GM12878 (cell line): ENCODE results near the gene ITGA11. TPM values are rescaled to one million over a fixed set of nuclear protein-coding genes. Genes with fewer than 3 reads are reported as not detected.

ENCODE experiments used
- ATAC-seq: fragments of 200-7000 bp; cut with Tn5 transposase; 3 replicates; pipeline ENCODE4 v1.9.1; 2020; ENCODE audit warnings: mild to moderate bottlenecking, moderate library complexity
- BruUV-seq: library from RNA; stranded (reverse); fragments of 400-500 nt; replicated peaks from 2 replicates; lab custom pipeline; 2021; lab: Mats Ljungman, UMichigan
- CTCF ChIA-PET: fragments of 300-600 bp; sonication (Branson Sonifier 250); formaldehyde crosslinking; extraction: SDS; loops from one replicate; lab custom pipeline; 2021; ENCODE audit warnings: inconsistent platforms; lab: Yijun Ruan, JAX
- POLR2A ChIA-PET: fragments of 350-600 bp; formaldehyde crosslinking; extraction: SDS; loops from one replicate; lab custom pipeline; 2021; ENCODE audit warnings: inconsistent platforms; lab: Charles Lee
- RAD21 ChIA-PET: fragments of 300-600 bp; sonication (Branson Sonifier 250); formaldehyde crosslinking; loops from one replicate; lab custom pipeline; 2023; ENCODE audit warnings: antibody characterized with exemption; ENCODE audit not compliant: unreplicated experiment; lab: Charles Lee
- SMC1A ChIA-PET: fragments of 300-600 bp; sonication (Branson Sonifier 250); formaldehyde crosslinking; loops from one replicate; lab custom pipeline; 2023; ENCODE audit not compliant: unreplicated experiment, uncharacterized antibody; lab: Charles Lee
- DNase-seq: peaks from one replicate; pipeline ENCODE4 v3.0.0-alpha.2; 2011; ENCODE audit warnings: low read depth, low spot score
- FAIRE-seq: peaks from 3 replicates; lab custom pipeline; 2011; peaks lifted over from hg19 to GRCh38; lab: Jason Lieb, UNC
- H2AFZ ChIP-seq: 2 replicates; pipeline ENCODE4 v1.6.0; 2011; ENCODE audit warnings: low read depth, low read length, control low read depth; ENCODE audit not compliant: control insufficient read depth
- H3K27ac ChIP-seq: 2 replicates; pipeline ENCODE4 v1.5.1; 2011; ENCODE audit warnings: control low read depth; ENCODE audit not compliant: control insufficient read depth, insufficient read depth
- H3K27me3 ChIP-seq, 2 experiments: replicated peaks in 1 of 2; 2 replicates each; pipeline versions ENCODE4 v1.6.0 to v1.6.1; 2011; ENCODE audit warnings: low read length in 1 of 2; ENCODE audit not compliant: control insufficient read depth in 2 of 2, insufficient read depth in 2 of 2
- H3K36me3 ChIP-seq, 2 experiments: 2 replicates each; pipeline ENCODE4 v1.5.1; 2011; ENCODE audit warnings: low read length in 1 of 2; ENCODE audit not compliant: control insufficient read depth in 2 of 2, insufficient read depth in 2 of 2
- H3K4me1 ChIP-seq: 2 replicates; pipeline ENCODE4 v1.6.1; 2011; ENCODE audit warnings: mild to moderate bottlenecking, low read length, moderate library complexity, mixed read lengths; ENCODE audit not compliant: control insufficient read depth, insufficient read depth
- H3K4me2 ChIP-seq: 2 replicates; pipeline ENCODE4 v1.6.0; 2011; ENCODE audit warnings: control low read depth; ENCODE audit not compliant: control insufficient read depth, insufficient read depth
- H3K4me3 ChIP-seq: fragments of 200-600 bp; sonication (generic); 2 replicates; pipeline ENCODE4 v1.5.1; 2016
- H3K79me2 ChIP-seq: 2 replicates; pipeline ENCODE4 v1.6.0; 2011; ENCODE audit warnings: low read length; ENCODE audit not compliant: control insufficient read depth, insufficient read depth
- H3K9ac ChIP-seq: 2 replicates; pipeline ENCODE4 v1.8.0; 2011; ENCODE audit warnings: low read length, control low read depth, mixed read lengths; ENCODE audit not compliant: control insufficient read depth, insufficient read depth
- H3K9me3 ChIP-seq: replicated peaks from 3 replicates; pipeline ENCODE4 v1.5.1; 2011; ENCODE audit warnings: mild to moderate bottlenecking, low read length; ENCODE audit not compliant: control insufficient read depth, insufficient read depth
- H4K20me1 ChIP-seq: 2 replicates; pipeline ENCODE4 v1.6.0; 2011; ENCODE audit not compliant: control insufficient read depth, insufficient read depth
- ATF2 ChIP-seq: IDR thresholded peaks from 2 replicates; pipeline ENCODE4 v1.6.1; 2012; ENCODE audit warnings: low read length, inconsistent platforms
- KLF5 ChIP-seq: fragments of 450-650 bp; IDR thresholded peaks from 2 replicates; pipeline ENCODE4 v1.6.1; 2014; ENCODE audit warnings: mild to moderate bottlenecking; ENCODE audit not compliant: partially characterized antibody
- MTA3 ChIP-seq: IDR thresholded peaks from 2 replicates; pipeline ENCODE4 v1.6.1; 2012; ENCODE audit warnings: low read length, inconsistent platforms, borderline replicate concordance
- MXI1 ChIP-seq: fragments of 150-350 bp; IDR thresholded peaks from 2 replicates; pipeline ENCODE4 v1.6.1; 2011; ENCODE audit warnings: low read depth, mild to moderate bottlenecking, inconsistent platforms, low read length, improper control_type of control experiment
- NFYA ChIP-seq: IDR thresholded peaks from 2 replicates; pipeline ENCODE4 v1.6.1; 2011; ENCODE audit warnings: low read depth, mild to moderate bottlenecking, low read length, improper control_type of control experiment, borderline replicate concordance
- RB1 ChIP-seq: fragments of 450-650 bp; formaldehyde crosslinking; IDR thresholded peaks from 2 replicates; pipeline ENCODE4 v1.6.1; 2017; ENCODE audit warnings: mild to moderate bottlenecking, borderline replicate concordance
- SUZ12 ChIP-seq: fragments of 200-600 bp; sonication (generic); IDR thresholded peaks from one replicate; pipeline ENCODE4 v1.6.1; 2018; ENCODE audit warnings: antibody characterized with exemption, mild to moderate bottlenecking; ENCODE audit not compliant: unreplicated experiment
- USF1 ChIP-seq: IDR thresholded peaks from 2 replicates; pipeline ENCODE4 v1.6.1; 2011; ENCODE audit warnings: borderline replicate concordance, low read depth, mild to moderate bottlenecking, moderate library complexity, mixed read lengths, low read length; ENCODE audit not compliant: insufficient read depth; ENCODE audit errors: extremely low read length
- USF2 ChIP-seq: IDR thresholded peaks from 2 replicates; pipeline ENCODE4 v1.6.1; 2011; ENCODE audit warnings: low read depth, low read length, improper control_type of control experiment, borderline replicate concordance
- WGBS: methylation state at CpG from one replicate; pipeline ENCODE4 v1.1.6; 2016; ENCODE audit warnings: low lambda C conversion rate; ENCODE audit not compliant: insufficient replicate concordance, insufficient coverage; ENCODE audit errors: missing lambda C conversion rate; 5-methylcytosine and 5-hydroxymethylcytosine counted together
- in situ Hi-C: fragments of 300-500 bp; cut with MboI; formaldehyde crosslinking; loops from 9 replicates; pipeline ENCODE4 v1.14.3; 2018; ENCODE audit warnings: mixed read lengths
- intact Hi-C: fragments of 100-400 bp; cut with micrococcal nuclease; formaldehyde crosslinking; loops from one replicate; pipeline ENCODE4 v1.14.2; 2022; ENCODE audit not compliant: unreplicated experiment
- polyA plus RNA-seq, 11 experiments: library from polyadenylated mRNA; depleted of rRNA in 4 of 11; unstranded in 6 of 11; stranded (reverse) in 5 of 11; fragments of >200 nt; fragmentation: Nextera tagmentation in 4 of 11; fragmentation: Illumina TruSeq in 1 of 11; extraction: Ambion mirVana in 4 of 11; extraction: Trizol in 1 of 11; gene quantifications; 1 replicate in 1 of 11; 2 replicates in 10 of 11; pipeline versions ENCODE4 v1.2.1 to v1.2.3, GENCODE V29; 2011 to 2016; ENCODE audit warnings: inconsistent platforms in 2 of 11, missing spikeins in 2 of 11, low read depth in 1 of 11
- total RNA-seq, 4 experiments: library from RNA; depleted of rRNA in 3 of 4; stranded (reverse); fragments of >200 nt in 3 of 4; fragmentation: Illumina TruSeq in 1 of 4; extraction: Trizol in 1 of 4; gene quantifications; 2 replicates each; pipeline versions ENCODE4 v1.2.1 to v1.2.3, GENCODE V29; 2013 to 2021

Gene ITGA11
- total and polyA plus RNA-seq, 10 of the 15 experiments (the other 5 are each of a cell fraction or from before 2014, with no cell fraction given), result under 0.01 to 0.36 (median 0.13) TPM; not detected in 1

- Histone ChIP-seq H3K4me1 (no peaks in the 10 kb centered on the region), H3K9ac (no peak overlapping the region), H3K79me2 (no peaks in the 10 kb centered on the region), H3K4me2 (no peak overlapping the region), H3K27me3 (peaks cover 0 to 3% of the 10 kb centered on the region in 2 experiments; a peak in 2 of 4 replicates), H3K9me3 (no peaks in the 10 kb centered on the region), H3K4me3 (no peak overlapping the region), H4K20me1 (no peaks in the 10 kb centered on the region), H2AFZ (no peak overlapping the region), H3K36me3 (no peaks in the 10 kb centered on the region), H3K27ac (no peak overlapping the region)
- ATAC-seq, result no peak
- POLR2A ChIA-PET, result no interaction called here
- intact Hi-C loops (no loop called here), in situ Hi-C loops (no loop called here)
- DNase-seq, result no peak
- SMC1A ChIA-PET, result no interaction called here
- no peak for TF ChIP-seq RB1
- no peak for TF ChIP-seq USF2
- no peak for TF ChIP-seq USF1
- TF ChIP-seq ATF2, result no peak
- TF ChIP-seq KLF5, result no peak
- TF ChIP-seq MTA3, result no peak
- no peak for TF ChIP-seq NFYA
- no peak for TF ChIP-seq MXI1
- TF ChIP-seq SUZ12, result no peak
- BruUV-seq, result no TSS peak
- CTCF ChIA-PET, result no interaction called here
- no peak for FAIRE-seq
- whole genome bisulfite sequencing, result 15% methylated on average over 5 of the region's 5 CpGs
- RAD21 ChIA-PET, result no interaction called here
Observed at GRCh38 chr15:68471541-68471940, 39.6 kb upstream of the ITGA11 start.
